Transverse colon (tissue), 3 donors: Measurements from ENCODE around the gene ATP6V1B1.

Experiments
- CTCF ChIP-seq, 5 experiments: fragments of 200-600 bp in 3 of 5; fragments of 450-650 bp in 2 of 5; sonication (generic) in 3 of 5; IDR thresholded peaks; 1 replicate in 2 of 5; 2 replicates in 3 of 5; pipeline ENCODE4 v1.5.1; 2016 to 2017; ENCODE audit warnings: antibody characterized with exemption in 5 of 5, inconsistent platforms in 3 of 5, mild to moderate bottlenecking in 2 of 5, moderate library complexity in 1 of 5
- EP300 ChIP-seq: sonication (generic); formaldehyde crosslinking; IDR thresholded peaks from one replicate; pipeline ENCODE4 v1.6.1; 2017; ENCODE audit warnings: antibody characterized with exemption, low read depth
- POLR2A ChIP-seq: fragments of 450-650 bp; IDR thresholded peaks from one replicate; pipeline ENCODE4 v1.6.1; 2016; ENCODE audit warnings: antibody characterized with exemption, mild to moderate bottlenecking, moderate library complexity

- TF ChIP-seq CTCF (IDR thresholded peaks at IDR 0.05) (no peak), EP300 (no peak), POLR2A (no peak)
Observed at GRCh38 chr2:70897203-70897976, 38.3 kb upstream of the ATP6V1B1 start.
